Esophagus muscularis mucosa (tissue), 4 donors: ENCODE results near the gene GPC4. TPM values are rescaled to one million over a fixed set of nuclear protein-coding genes. Genes with fewer than 3 reads are reported as not detected.
A peak's percentile ranks its signal among the peaks of the same experiment; 100 is the strongest.

Experiments
- DNase-seq: peaks from one replicate; pipeline ENCODE4 v3.0.0-alpha.2; 2017; ENCODE audit errors: extremely low spot score
- H3K27ac ChIP-seq, 4 donors: fragments of 200-600 bp; sonication (generic); replicated peaks in 1 of 4; 1 replicate in 3 of 4; 2 replicates in 1 of 4; pipeline ENCODE4 v1.5.1; 2016 to 2019; ENCODE audit warnings: mild to moderate bottlenecking in 1 of 4
- H3K27me3 ChIP-seq, 4 donors: fragments of 200-600 bp; sonication (generic); one replicate each; pipeline versions ENCODE4 v1.5.1 to v1.6.0; 2016 to 2019
- H3K36me3 ChIP-seq, 4 donors: fragments of 200-600 bp; sonication (generic); one replicate each; pipeline ENCODE4 v1.5.1; 2016 to 2019
- H3K4me1 ChIP-seq, 4 donors: fragments of 200-600 bp; sonication (generic); one replicate each; pipeline ENCODE4 v1.5.1; 2016 to 2019
- H3K4me3 ChIP-seq, 4 donors: fragments of 200-600 bp; sonication (generic); 1 replicate in 2 of 4; 2 replicates in 2 of 4; pipeline ENCODE4 v1.5.1; 2016 to 2019; ENCODE audit warnings: mild to moderate bottlenecking in 4 of 4, moderate library complexity in 1 of 4
- H3K9me3 ChIP-seq, 4 donors: fragments of 200-600 bp; sonication (generic); 1 replicate in 3 of 4; 2 replicates in 1 of 4; pipeline ENCODE4 v1.5.1; 2016 to 2019
- CTCF ChIP-seq, 3 experiments: fragments of 200-600 bp in 2 of 3; fragments of 450-650 bp in 1 of 3; sonication (generic) in 2 of 3; IDR thresholded peaks; one replicate each; pipeline ENCODE4 v1.5.1; 2017 to 2019; ENCODE audit warnings: antibody characterized with exemption in 3 of 3, mild to moderate bottlenecking in 2 of 3, moderate library complexity in 1 of 3
- EP300 ChIP-seq: sonication (generic); formaldehyde crosslinking; IDR thresholded peaks from one replicate; pipeline ENCODE4 v1.6.1; 2017; ENCODE audit warnings: antibody characterized with exemption
- POLR2A ChIP-seq: fragments of 450-650 bp; IDR thresholded peaks from one replicate; pipeline ENCODE4 v1.6.1; 2017; ENCODE audit warnings: antibody characterized with exemption, moderate library complexity, mild to moderate bottlenecking, low read depth
- POLR2AphosphoS5 ChIP-seq, 2 donors: sonication (generic); formaldehyde crosslinking; IDR thresholded peaks; one replicate each; pipeline ENCODE4 v1.6.1; 2017; ENCODE audit warnings: antibody characterized with exemption in 2 of 2
- WGBS: methylation state at CpG from one replicate; pipeline ENCODE4 v1.1.5; 2018; 5-methylcytosine and 5-hydroxymethylcytosine counted together
- intact Hi-C: fragments of 100-400 bp; cut with DNase I; formaldehyde crosslinking; loops from one replicate; pipeline ENCODE4 v1.15.1; 2023
- total RNA-seq, 4 donors: library from RNA; depleted of rRNA; stranded (reverse); fragments of >200 nt; gene quantifications; one replicate each; pipeline versions ENCODE4 v1.1.0 to v1.2.1, GENCODE V29; 2016

The GPC4 gene
- total RNA-seq, 4 donors from 2014 or later: 54.3 to 91.2 (median 80.3) TPM

- Histone ChIP-seq H3K4me3 (no peak overlapping the region), H3K27ac (peak overlapping the region; percentile 40 to 63 (median 48)), H3K36me3 (no peaks in the 10 kb centered on the region), H3K4me1 (peaks cover 0 to 59% (median 38%) of the 10 kb centered on the region in 4 donors), H3K27me3 (no peaks in the 10 kb centered on the region), H3K9me3 (no peaks in the 10 kb centered on the region)
- 69% methylated on average over 10 of the region's 10 CpGs for WGBS
- intact Hi-C loops: no loop called here
- TF ChIP-seq CTCF (IDR thresholded peaks at IDR 0.05) (no peak), POLR2A (no peak), POLR2AphosphoS5 (IDR thresholded peaks at IDR 0.05) (no peak), EP300 (no peak)
- DNase-seq: no peak
Measured at GRCh38 chrX:133402830-133403625, 12.3 kb downstream of the GPC4 start.

- TF ChIP-seq CTCF (IDR thresholded peaks at IDR 0.05): no peak
- no peak for DNase-seq
- 42% methylated on average over 2 of the region's 2 CpGs for WGBS
Measured at GRCh38 chrX:133402042-133402453, 13.2 kb downstream of the GPC4 start.

GRCh38 chrX:133401536-133401935 lies 13.8 kb downstream of the GPC4 start:
- H3K9me3 ChIP-seq: no peaks in the 10 kb centered on the region
- H3K4me3 ChIP-seq: no peak overlapping the region
- peak overlapping the region; percentile 4 to 63 (median 51) for H3K27ac ChIP-seq
- H3K27me3 ChIP-seq: no peaks in the 10 kb centered on the region
- no peaks in the 10 kb centered on the region for H3K36me3 ChIP-seq
- no peak for DNase-seq
- peaks cover 0 to 59% (median 41%) of the 10 kb centered on the region in 4 donors for H3K4me1 ChIP-seq
- intact Hi-C loops: no loop called here
- TF ChIP-seq POLR2AphosphoS5 (IDR thresholded peaks at IDR 0.05): no peak
- no peak for TF ChIP-seq CTCF (IDR thresholded peaks at IDR 0.05)
- no peak for TF ChIP-seq EP300
- TF ChIP-seq POLR2A: no peak
- 36% methylated on average over 1 of the region's 1 CpG for WGBS

More at GRCh38 chrX:133402042-133402453, 13.2 kb downstream of the GPC4 start:
- Histone ChIP-seq H3K27me3 (no peaks in the 10 kb centered on the region), H3K4me3 (no peak overlapping the region), H3K36me3 (no peaks in the 10 kb centered on the region), H3K27ac (peak overlapping the region; percentile 40 to 63 (median 51)), H3K9me3 (no peaks in the 10 kb centered on the region), H3K4me1 (peaks cover 0 to 56% (median 36%) of the 10 kb centered on the region in 4 donors)
- intact Hi-C loops: no loop called here

- 75% methylated on average over 3 of the region's 3 CpGs for WGBS
- H3K36me3 ChIP-seq: no peaks in the 10 kb centered on the region
Measured at GRCh38 chrX:133399411-133399810, 15.9 kb downstream of the GPC4 start.

More at GRCh38 chrX:133399411-133399810, 15.9 kb downstream of the GPC4 start:
- H3K9me3 ChIP-seq: no peaks in the 10 kb centered on the region
- H3K4me1 ChIP-seq: peaks cover 0 to 65% (median 46%) of the 10 kb centered on the region in 4 donors
- no peak overlapping the region for H3K4me3 ChIP-seq
- H3K27me3 ChIP-seq: no peaks in the 10 kb centered on the region
- no peak for DNase-seq
- TF ChIP-seq POLR2A: no peak
- TF ChIP-seq CTCF (IDR thresholded peaks at IDR 0.05): no peak
- TF ChIP-seq EP300: no peak
- TF ChIP-seq POLR2AphosphoS5 (IDR thresholded peaks at IDR 0.05): no peak
- H3K27ac ChIP-seq: no peak overlapping the region
- intact Hi-C loops: no loop called here
